IPS DF 6.9 (cell line): ENCODE results near the gene EXOC6B.
"Not testable (repeated sequence)": the region's sequence is repeated elsewhere in the genome, so short reads cannot be mapped to it uniquely, and the experiment has no call there.

Source experiments
- DNase-seq: peaks from one replicate; pipeline ENCODE4 v3.0.0-alpha.2; 2013; ENCODE audit warnings: low read depth, low spot score
- H3K27ac ChIP-seq: one replicate; pipeline ENCODE4 v1.5.1; 2013; ENCODE audit warnings: low read length, control low read depth
- H3K27me3 ChIP-seq: 2 replicates; pipeline ENCODE4 v1.6.1; 2013; ENCODE audit warnings: mild to moderate bottlenecking, low read length; ENCODE audit not compliant: control insufficient read depth, insufficient read depth
- H3K36me3 ChIP-seq: 2 replicates; pipeline ENCODE4 v1.6.1; 2013; ENCODE audit warnings: low read length; ENCODE audit not compliant: control insufficient read depth, insufficient read depth
- H3K4me1 ChIP-seq: 2 replicates; pipeline ENCODE4 v1.6.1; 2013; ENCODE audit warnings: low read length; ENCODE audit not compliant: control insufficient read depth, insufficient read depth
- H3K4me3 ChIP-seq: 2 replicates; pipeline ENCODE4 v1.5.1; 2013; ENCODE audit warnings: mild to moderate bottlenecking, low read length
- H3K9me3 ChIP-seq: 2 replicates; pipeline ENCODE4 v1.6.1; 2013; ENCODE audit warnings: low read length, inconsistent platforms; ENCODE audit not compliant: control insufficient read depth, insufficient read depth
- WGBS: extraction: QIAGEN DNeasy Blood & Tissue Kit; methylation state at CpG from one replicate; pipeline ENCODE4 v1.1.7; 2013; ENCODE audit warnings: mixed read lengths, missing lambda C conversion rate; ENCODE audit not compliant: insufficient read length, insufficient coverage; 5-methylcytosine and 5-hydroxymethylcytosine counted together

Gene EXOC6B

GRCh38 chr2:72515696-72516095, 310.1 kb downstream of the EXOC6B start:
- no peaks in the 10 kb centered on the region for H3K4me1 ChIP-seq
- H3K9me3 ChIP-seq: no peaks in the 10 kb centered on the region
- no peaks in the 10 kb centered on the region for H3K36me3 ChIP-seq
- H3K27ac ChIP-seq: no peak overlapping the region
- no CpG with 5 or more reads among the region's 3 CpGs for WGBS
- no peak overlapping the region for H3K4me3 ChIP-seq
- H3K27me3 ChIP-seq: no peaks in the 10 kb centered on the region
- DNase-seq: no peak

DNA sequence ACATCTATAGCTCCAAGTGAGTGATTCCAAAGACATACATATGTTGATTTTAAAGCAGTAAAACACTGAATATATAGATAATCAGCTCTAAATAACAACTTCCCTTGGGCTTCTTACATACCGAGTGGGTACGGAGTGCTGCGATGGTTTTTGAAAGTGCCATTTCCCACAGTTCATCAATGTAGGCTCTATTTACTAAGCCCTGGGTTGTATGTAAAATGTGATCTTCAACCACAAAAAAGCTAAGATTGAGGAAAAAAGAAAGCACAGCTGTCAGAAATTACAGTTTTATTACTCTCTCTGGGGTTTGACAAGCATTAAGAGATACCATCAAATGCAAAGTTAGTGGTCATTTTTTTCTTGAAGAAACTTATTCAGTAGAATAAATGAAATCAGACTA, 312.8 kb downstream of the EXOC6B start:
- WGBS: no CpG with 5 or more reads among the region's 3 CpGs

DNA sequence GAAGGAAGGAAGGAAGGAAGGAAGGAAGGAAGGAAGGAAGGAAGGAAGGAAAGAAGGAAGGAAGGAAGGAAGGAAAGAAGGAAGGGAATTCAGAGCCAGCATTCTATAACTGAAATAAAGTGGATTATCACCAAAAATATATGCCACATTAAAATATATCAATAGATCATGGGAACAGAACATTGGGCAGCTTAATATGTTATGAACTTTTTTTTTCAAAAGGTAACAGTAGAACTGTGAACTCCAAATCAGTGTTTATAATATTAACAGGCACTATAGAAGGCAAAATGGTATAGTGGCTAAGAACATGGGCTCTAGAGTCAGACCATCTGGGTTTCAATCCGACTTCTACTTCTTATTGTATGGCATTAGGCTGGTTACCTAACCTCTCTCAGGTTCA, 313.5 kb downstream of the EXOC6B start:
- H3K27ac ChIP-seq: no peak overlapping the region
- H3K9me3 ChIP-seq: no peaks in the 10 kb centered on the region
- WGBS: no CpG with 5 or more reads among the region's 1 CpG
- no peaks in the 10 kb centered on the region for H3K4me1 ChIP-seq
- no peak overlapping the region for H3K4me3 ChIP-seq
- H3K27me3 ChIP-seq: no peaks in the 10 kb centered on the region
- no peak for DNase-seq
- H3K36me3 ChIP-seq: no peaks in the 10 kb centered on the region

More for the DNA sequence above, 312.8 kb downstream of the EXOC6B start:
- Histone ChIP-seq H3K4me3 (no peak overlapping the region), H3K4me1 (no peaks in the 10 kb centered on the region), H3K36me3 (no peaks in the 10 kb centered on the region), H3K27me3 (no peaks in the 10 kb centered on the region), H3K27ac (no peak overlapping the region), H3K9me3 (no peaks in the 10 kb centered on the region)
- no peak for DNase-seq

DNA sequence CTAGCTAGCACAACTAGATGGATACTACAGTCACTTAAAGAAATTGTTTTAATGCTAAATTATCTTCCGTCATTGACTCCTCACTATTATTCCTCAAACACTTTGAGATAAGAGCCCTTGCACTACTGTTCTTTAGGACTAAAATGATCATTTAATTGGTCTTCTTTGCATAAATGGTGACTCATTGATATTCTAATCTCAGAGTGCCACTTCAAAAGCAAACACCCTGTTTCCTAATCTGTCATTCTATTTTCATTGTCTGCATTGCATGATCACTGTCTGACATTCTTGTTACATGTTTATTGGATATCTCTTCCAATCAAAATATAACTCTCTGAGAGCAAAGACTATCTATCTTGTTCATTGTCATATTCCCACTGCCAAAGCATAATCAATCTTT, 313.9 kb downstream of the EXOC6B start:
- Histone ChIP-seq H3K9me3 (no peaks in the 10 kb centered on the region), H3K27ac (no peak overlapping the region), H3K4me3 (no peak overlapping the region), H3K27me3 (no peaks in the 10 kb centered on the region), H3K4me1 (no peaks in the 10 kb centered on the region), H3K36me3 (no peaks in the 10 kb centered on the region)
- WGBS: no CpG with 5 or more reads among the region's 1 CpG
- no peak for DNase-seq

DNA sequence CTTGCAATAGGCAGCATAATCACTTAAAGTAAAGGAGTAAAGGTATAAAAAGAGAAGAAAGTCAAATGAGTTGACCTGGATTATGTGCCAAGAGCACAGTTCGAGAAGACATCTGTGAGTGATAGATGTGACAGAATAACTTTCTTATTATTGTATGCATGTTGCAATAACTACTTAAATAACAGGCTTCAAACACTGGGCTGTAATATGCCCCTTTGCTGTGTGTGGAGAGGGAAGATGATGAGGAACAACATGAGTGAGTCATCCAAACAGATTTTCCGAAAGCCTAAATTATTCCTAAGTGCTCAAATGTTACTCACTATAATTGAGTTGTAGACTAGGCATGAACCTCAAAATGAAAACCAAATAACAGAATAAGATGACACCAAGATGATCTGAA, 328.1 kb downstream of the EXOC6B start:
- H3K27ac ChIP-seq: no peak overlapping the region
- WGBS: no CpG with 5 or more reads among the region's 2 CpGs
- H3K4me1 ChIP-seq: no peaks in the 10 kb centered on the region
- DNase-seq: no peak
- no peaks in the 10 kb centered on the region for H3K27me3 ChIP-seq
- H3K9me3 ChIP-seq: no peaks in the 10 kb centered on the region
- no peak overlapping the region for H3K4me3 ChIP-seq
- H3K36me3 ChIP-seq: no peaks in the 10 kb centered on the region

- H3K4me3 ChIP-seq: no peak overlapping the region
- no peaks in the 10 kb centered on the region for H3K36me3 ChIP-seq
- no peak for DNase-seq
- no peaks in the 10 kb centered on the region for H3K9me3 ChIP-seq
- no peaks in the 10 kb centered on the region for H3K4me1 ChIP-seq
- H3K27ac ChIP-seq: no peak overlapping the region
- H3K27me3 ChIP-seq: no peaks in the 10 kb centered on the region
These were observed 329.4 kb downstream of the EXOC6B start for GRCh38 chr2:72496479-72496878.

- Histone ChIP-seq H3K36me3 (no peaks in the 10 kb centered on the region), H3K27ac (no peak overlapping the region), H3K4me3 (no peak overlapping the region), H3K4me1 (no peaks in the 10 kb centered on the region), H3K9me3 (no peaks in the 10 kb centered on the region), H3K27me3 (no peaks in the 10 kb centered on the region)
- DNase-seq: no peak
- no CpG with 5 or more reads among the region's 1 CpG for WGBS
These were observed 331.4 kb downstream of the EXOC6B start for GRCh38 chr2:72494392-72494791.

DNA sequence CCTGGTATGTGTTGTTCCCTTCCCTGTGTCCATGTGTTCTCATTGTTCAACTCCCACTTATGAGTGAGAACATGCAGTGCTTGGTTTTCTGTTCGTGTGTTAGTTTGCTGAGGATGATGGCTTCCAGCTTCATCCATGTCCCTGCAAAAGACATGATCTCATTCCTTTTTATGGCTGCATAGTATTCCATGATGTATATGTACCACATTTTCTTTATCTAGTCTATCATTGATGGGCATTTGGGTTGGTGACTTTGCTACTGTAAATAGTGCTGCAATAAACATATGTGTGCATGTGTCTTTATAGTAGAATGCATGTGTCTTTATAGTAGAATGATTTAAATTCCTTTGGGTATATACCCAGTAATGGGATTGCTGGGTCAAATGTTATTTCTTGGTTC, 341.2 kb downstream of the EXOC6B start:
- H3K9me3 ChIP-seq, H3K36me3 ChIP-seq, H3K27me3 ChIP-seq, DNase-seq, H3K4me3 ChIP-seq, H3K4me1 ChIP-seq, H3K27ac ChIP-seq: not testable (repeated sequence)
- WGBS: no CpG with 5 or more reads among the region's 1 CpG

DNA sequence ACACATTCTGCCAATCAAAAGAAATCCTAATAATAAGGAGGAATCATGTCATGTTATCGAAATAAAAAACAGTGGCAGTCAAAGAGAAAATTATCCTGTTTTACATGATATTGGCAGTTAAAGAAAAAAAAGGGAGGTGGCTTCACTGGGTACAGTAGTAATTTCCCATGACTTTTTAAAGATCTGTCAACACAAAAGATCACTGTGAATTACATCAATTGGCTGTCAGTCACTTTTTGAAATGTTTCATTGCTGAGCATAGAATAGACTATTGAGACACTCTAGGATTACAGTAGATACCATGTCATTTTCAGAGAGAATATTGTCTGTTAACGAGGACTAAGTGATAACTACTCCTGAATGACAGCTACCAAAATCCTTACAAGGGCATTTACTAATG, 342.5 kb downstream of the EXOC6B start:
- no peak for DNase-seq
- H3K9me3 ChIP-seq: no peaks in the 10 kb centered on the region
- no peaks in the 10 kb centered on the region for H3K4me1 ChIP-seq
- H3K27me3 ChIP-seq: no peaks in the 10 kb centered on the region
- H3K4me3 ChIP-seq: no peak overlapping the region
- H3K27ac ChIP-seq: no peak overlapping the region
- no CpG with 5 or more reads among the region's 2 CpGs for WGBS
- no peaks in the 10 kb centered on the region for H3K36me3 ChIP-seq

GRCh38 chr2:72475246-72475645, 350.6 kb downstream of the EXOC6B start:
- no peaks in the 10 kb centered on the region for H3K4me1 ChIP-seq
- WGBS: no CpG with 5 or more reads among the region's 3 CpGs
- no peaks in the 10 kb centered on the region for H3K9me3 ChIP-seq
- H3K27ac ChIP-seq: no peak overlapping the region
- DNase-seq: no peak
- H3K36me3 ChIP-seq: no peaks in the 10 kb centered on the region
- H3K4me3 ChIP-seq: no peak overlapping the region
- no peaks in the 10 kb centered on the region for H3K27me3 ChIP-seq

- H3K4me1 ChIP-seq: no peaks in the 10 kb centered on the region
- no peak overlapping the region for H3K4me3 ChIP-seq
- DNase-seq: no peak
- H3K36me3 ChIP-seq: no peaks in the 10 kb centered on the region
- WGBS: no CpG with 5 or more reads among the region's 6 CpGs
- no peak overlapping the region for H3K27ac ChIP-seq
- H3K27me3 ChIP-seq: no peaks in the 10 kb centered on the region
- H3K9me3 ChIP-seq: no peaks in the 10 kb centered on the region
These were observed 367.9 kb downstream of the EXOC6B start for GRCh38 chr2:72457801-72458516.
